HL-60 (cell line): Measurements from ENCODE around the gene ZBTB34.
"Not testable (repeated sequence)": the region's sequence is repeated elsewhere in the genome, so short reads cannot be mapped to it uniquely, and the experiment has no call there.

Experiments
- DNase-seq, 2 experiments: peaks; one replicate each; pipeline ENCODE4 v3.0.0-alpha.2; 2010 to 2020; ENCODE audit warnings: low read depth in 1 of 2, low spot score in 1 of 2
- H3K27ac ChIP-seq: fragments of 250-450 bp; sonication (Bioruptor Pico); replicated peaks from 2 replicates; pipeline ENCODE4 v1.5.1; 2020; ENCODE audit warnings: mild to moderate bottlenecking, moderate library complexity
- H3K27me3 ChIP-seq: fragments of 250-450 bp; sonication (Bioruptor Pico); 2 replicates; pipeline ENCODE4 v1.5.1; 2021; ENCODE audit warnings: mild to moderate bottlenecking, moderate library complexity; ENCODE audit not compliant: insufficient read depth, poor library complexity, severe bottlenecking
- H3K4me3 ChIP-seq: replicated peaks from 2 replicates; pipeline ENCODE4 v1.5.1; 2011; ENCODE audit warnings: mild to moderate bottlenecking, control low read depth, low read length; ENCODE audit not compliant: insufficient read depth
- GABPA ChIP-seq: IDR thresholded peaks from 2 replicates; pipeline ENCODE4 v1.6.1; 2012; ENCODE audit warnings: low read depth
- POLR2AphosphoS5 ChIP-seq: IDR thresholded peaks from 2 replicates; pipeline ENCODE4 v1.6.1; 2012; ENCODE audit warnings: low read depth
- SPI1 ChIP-seq: IDR thresholded peaks from 2 replicates; pipeline ENCODE4 v1.6.1; 2012; ENCODE audit warnings: low read depth, mild to moderate bottlenecking, borderline replicate concordance
- TF ChIP-seq, protein P1 (sequence below): IDR thresholded peaks from one replicate; pipeline ENCODE4 v1.5.1; 2011; ENCODE audit warnings: low read length, control low read depth, inconsistent platforms; ENCODE audit not compliant: insufficient read depth
- TF ChIP-seq, protein P2 (sequence below): IDR thresholded peaks from 2 replicates; pipeline ENCODE4 v1.6.1; 2012; ENCODE audit warnings: low read depth; ENCODE audit not compliant: insufficient replicate concordance

The ZBTB34 gene

DNA sequence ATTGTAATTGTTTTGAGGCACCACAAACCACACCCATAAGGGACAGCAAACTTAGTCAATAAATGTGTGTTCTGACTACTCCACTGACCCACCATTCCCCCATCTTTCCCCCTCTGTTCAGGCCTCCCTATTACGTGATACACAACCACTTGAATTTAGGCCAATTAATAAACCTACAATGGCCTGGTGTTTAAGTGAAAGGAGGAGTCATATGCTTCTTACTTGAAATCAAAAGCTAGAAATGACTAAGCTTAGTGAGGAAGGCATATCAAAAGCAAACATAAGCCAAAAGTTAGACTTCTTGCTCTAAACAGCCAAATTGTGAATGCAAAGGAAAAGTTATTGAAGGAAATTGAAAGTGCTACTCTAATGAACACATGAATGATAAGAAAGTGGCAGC lies 41.0 kb upstream of the ZBTB34 start:
- no peak for DNase-seq
- TF ChIP-seq, protein P1, sequence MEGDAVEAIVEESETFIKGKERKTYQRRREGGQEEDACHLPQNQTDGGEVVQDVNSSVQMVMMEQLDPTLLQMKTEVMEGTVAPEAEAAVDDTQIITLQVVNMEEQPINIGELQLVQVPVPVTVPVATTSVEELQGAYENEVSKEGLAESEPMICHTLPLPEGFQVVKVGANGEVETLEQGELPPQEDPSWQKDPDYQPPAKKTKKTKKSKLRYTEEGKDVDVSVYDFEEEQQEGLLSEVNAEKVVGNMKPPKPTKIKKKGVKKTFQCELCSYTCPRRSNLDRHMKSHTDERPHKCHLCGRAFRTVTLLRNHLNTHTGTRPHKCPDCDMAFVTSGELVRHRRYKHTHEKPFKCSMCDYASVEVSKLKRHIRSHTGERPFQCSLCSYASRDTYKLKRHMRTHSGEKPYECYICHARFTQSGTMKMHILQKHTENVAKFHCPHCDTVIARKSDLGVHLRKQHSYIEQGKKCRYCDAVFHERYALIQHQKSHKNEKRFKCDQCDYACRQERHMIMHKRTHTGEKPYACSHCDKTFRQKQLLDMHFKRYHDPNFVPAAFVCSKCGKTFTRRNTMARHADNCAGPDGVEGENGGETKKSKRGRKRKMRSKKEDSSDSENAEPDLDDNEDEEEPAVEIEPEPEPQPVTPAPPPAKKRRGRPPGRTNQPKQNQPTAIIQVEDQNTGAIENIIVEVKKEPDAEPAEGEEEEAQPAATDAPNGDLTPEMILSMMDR, result no peak
- no peak for TF ChIP-seq POLR2AphosphoS5
- no peak for TF ChIP-seq GABPA
- no peak for TF ChIP-seq SPI1
- TF ChIP-seq, protein P2, sequence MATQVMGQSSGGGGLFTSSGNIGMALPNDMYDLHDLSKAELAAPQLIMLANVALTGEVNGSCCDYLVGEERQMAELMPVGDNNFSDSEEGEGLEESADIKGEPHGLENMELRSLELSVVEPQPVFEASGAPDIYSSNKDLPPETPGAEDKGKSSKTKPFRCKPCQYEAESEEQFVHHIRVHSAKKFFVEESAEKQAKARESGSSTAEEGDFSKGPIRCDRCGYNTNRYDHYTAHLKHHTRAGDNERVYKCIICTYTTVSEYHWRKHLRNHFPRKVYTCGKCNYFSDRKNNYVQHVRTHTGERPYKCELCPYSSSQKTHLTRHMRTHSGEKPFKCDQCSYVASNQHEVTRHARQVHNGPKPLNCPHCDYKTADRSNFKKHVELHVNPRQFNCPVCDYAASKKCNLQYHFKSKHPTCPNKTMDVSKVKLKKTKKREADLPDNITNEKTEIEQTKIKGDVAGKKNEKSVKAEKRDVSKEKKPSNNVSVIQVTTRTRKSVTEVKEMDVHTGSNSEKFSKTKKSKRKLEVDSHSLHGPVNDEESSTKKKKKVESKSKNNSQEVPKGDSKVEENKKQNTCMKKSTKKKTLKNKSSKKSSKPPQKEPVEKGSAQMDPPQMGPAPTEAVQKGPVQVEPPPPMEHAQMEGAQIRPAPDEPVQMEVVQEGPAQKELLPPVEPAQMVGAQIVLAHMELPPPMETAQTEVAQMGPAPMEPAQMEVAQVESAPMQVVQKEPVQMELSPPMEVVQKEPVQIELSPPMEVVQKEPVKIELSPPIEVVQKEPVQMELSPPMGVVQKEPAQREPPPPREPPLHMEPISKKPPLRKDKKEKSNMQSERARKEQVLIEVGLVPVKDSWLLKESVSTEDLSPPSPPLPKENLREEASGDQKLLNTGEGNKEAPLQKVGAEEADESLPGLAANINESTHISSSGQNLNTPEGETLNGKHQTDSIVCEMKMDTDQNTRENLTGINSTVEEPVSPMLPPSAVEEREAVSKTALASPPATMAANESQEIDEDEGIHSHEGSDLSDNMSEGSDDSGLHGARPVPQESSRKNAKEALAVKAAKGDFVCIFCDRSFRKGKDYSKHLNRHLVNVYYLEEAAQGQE, result no peak
- no peak overlapping the region for H3K27ac ChIP-seq
- no peak overlapping the region for H3K4me3 ChIP-seq
- no peaks in the 10 kb centered on the region for H3K27me3 ChIP-seq

GRCh38 chr9:126822278-126822677 lies 38.2 kb upstream of the ZBTB34 start:
- no peak for TF ChIP-seq SPI1
- TF ChIP-seq, protein P2, result no peak
- no peak for TF ChIP-seq POLR2AphosphoS5
- TF ChIP-seq, protein P1, result no peak
- no peak for TF ChIP-seq GABPA
- no peak for DNase-seq
- H3K27ac ChIP-seq, result no peak overlapping the region
- no peaks in the 10 kb centered on the region for H3K27me3 ChIP-seq
- no peak overlapping the region for H3K4me3 ChIP-seq

- no peaks in the 10 kb centered on the region for H3K27me3 ChIP-seq
- H3K27ac ChIP-seq, result no peak overlapping the region
- no peak for DNase-seq
- no peak overlapping the region for H3K4me3 ChIP-seq
- TF ChIP-seq POLR2AphosphoS5 (no peak), GABPA (no peak), SPI1 (no peak)
- TF ChIP-seq, protein P2, result no peak
- TF ChIP-seq, protein P1, result no peak
These were observed 37.6 kb upstream of the ZBTB34 start for GRCh38 chr9:126822873-126823272.

DNA sequence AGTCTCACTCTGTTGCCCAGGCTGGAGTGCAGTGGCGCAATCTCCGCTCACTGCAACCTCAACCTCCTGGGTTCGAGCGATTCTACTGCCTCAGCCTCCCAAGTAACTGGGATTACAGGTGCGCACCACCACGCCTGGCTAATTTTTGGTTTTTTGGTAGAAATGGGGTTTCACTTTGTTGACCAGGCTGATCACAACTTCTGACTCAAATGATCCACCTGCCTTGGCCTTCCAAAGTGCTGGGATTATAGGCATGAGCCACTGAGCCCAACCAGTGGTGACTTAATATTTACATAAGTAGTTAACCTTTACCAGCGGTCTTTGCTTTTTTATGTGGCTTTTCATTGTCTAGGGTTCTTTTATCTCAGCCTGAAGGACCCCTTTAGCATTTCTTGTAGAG lies 36.4 kb upstream of the ZBTB34 start:
- DNase-seq, result not testable (repeated sequence)

More for the DNA sequence above, 36.4 kb upstream of the ZBTB34 start:
- not testable (repeated sequence) for H3K4me3 ChIP-seq, H3K27ac ChIP-seq, H3K27me3 ChIP-seq
